H1 (cell line): ENCODE results near the gene CLN6. TPM values are rescaled to one million over a fixed set of nuclear protein-coding genes. Genes with fewer than 3 reads are reported as not detected.

Experiments
- CTCF ChIA-PET: fragments of 300-600 bp; sonication (Branson Sonifier 250); formaldehyde crosslinking; loops from one replicate; lab custom pipeline; 2021; ENCODE audit not compliant: partially characterized antibody; lab: Charles Lee
- POLR2A ChIA-PET: fragments of 300-600 bp; sonication (Branson Sonifier 250); formaldehyde crosslinking; loops from one replicate; lab custom pipeline; 2021; ENCODE audit warnings: inconsistent platforms; ENCODE audit not compliant: partially characterized antibody; lab: Charles Lee
- DNase-seq, 2 experiments: peaks; one replicate each; pipeline versions ENCODE4 v3.0.0 to v3.0.0-alpha.2; 2010 to 2022; ENCODE audit warnings: low spot score in 2 of 2, low read depth in 1 of 2, mixed read lengths in 1 of 2
- FAIRE-seq: peaks from 2 replicates; lab custom pipeline; 2011; peaks lifted over from hg19 to GRCh38; lab: Jason Lieb, UNC
- H2AFZ ChIP-seq: 2 replicates; pipeline ENCODE4 v1.8.1; 2012; ENCODE audit warnings: low read length, inconsistent platforms
- H2AK5ac ChIP-seq: 2 replicates; pipeline ENCODE4 v1.6.1; 2013; ENCODE audit warnings: low read depth, low read length
- H2BK120ac ChIP-seq: replicated peaks from 2 replicates; pipeline ENCODE3; 2013; ENCODE audit warnings: low read depth, low read length, inconsistent platforms
- H2BK12ac ChIP-seq: 2 replicates; pipeline ENCODE4 v1.6.1; 2013; ENCODE audit warnings: low read depth, low read length
- H2BK15ac ChIP-seq: 2 replicates; pipeline ENCODE4 v1.6.1; 2013; ENCODE audit warnings: low read length
- H2BK20ac ChIP-seq: 2 replicates; pipeline ENCODE4 v1.6.1; 2013; ENCODE audit warnings: low read length
- H2BK5ac ChIP-seq: 2 replicates; pipeline ENCODE4 v1.6.1; 2013; ENCODE audit warnings: low read depth, low read length
- H3K14ac ChIP-seq: 2 replicates; pipeline ENCODE4 v1.6.1; 2013; ENCODE audit warnings: inconsistent platforms; ENCODE audit not compliant: insufficient read length
- H3K18ac ChIP-seq: 2 replicates; pipeline ENCODE4 v1.6.1; 2013; ENCODE audit warnings: low read length; ENCODE audit errors: extremely low read depth
- H3K23ac ChIP-seq: 2 replicates; pipeline ENCODE4 v1.6.1; 2013; ENCODE audit warnings: inconsistent platforms; ENCODE audit not compliant: insufficient read length
- H3K23me2 ChIP-seq: 2 replicates; pipeline ENCODE4 v1.6.1; 2013; ENCODE audit warnings: low read depth, low read length
- H3K27ac ChIP-seq: 2 replicates; pipeline ENCODE4 v1.6.1; 2011; ENCODE audit warnings: low read depth, low read length, inconsistent platforms
- H3K27me3 ChIP-seq, 4 experiments: replicated peaks in 1 of 4; 1 replicate in 1 of 4; 2 replicates in 3 of 4; pipeline versions ENCODE4 v1.6.1 to v1.8.1; 2011 to 2013; ENCODE audit warnings: low read length in 3 of 4, mild to moderate bottlenecking in 3 of 4, inconsistent platforms in 2 of 4, mixed read lengths in 2 of 4, moderate library complexity in 1 of 4; ENCODE audit not compliant: control insufficient read depth in 3 of 4, insufficient read depth in 3 of 4; ENCODE audit errors: extremely low read depth in 1 of 4
- H3K36me3 ChIP-seq, 4 experiments: 2 replicates each; pipeline versions ENCODE4 v1.6.1 to v1.8.1; 2011 to 2013; ENCODE audit warnings: mild to moderate bottlenecking in 4 of 4, low read length in 3 of 4, moderate library complexity in 2 of 4, control low read depth in 1 of 4, inconsistent platforms in 1 of 4; ENCODE audit not compliant: insufficient read depth in 4 of 4, control insufficient read depth in 2 of 4
- H3K4ac ChIP-seq: replicated peaks from 2 replicates; pipeline ENCODE3; 2013; ENCODE audit warnings: low read length, low read depth, mixed read lengths, inconsistent platforms; ENCODE audit not compliant: insufficient read length
- H3K4me1 ChIP-seq, 4 experiments: replicated peaks in 1 of 4; 1 replicate in 1 of 4; 2 replicates in 3 of 4; pipeline versions ENCODE4 v1.6.1 to v1.8.1; 2011 to 2013; ENCODE audit warnings: low read length in 3 of 4, inconsistent platforms in 2 of 4, mixed read lengths in 1 of 4; ENCODE audit not compliant: insufficient read depth in 4 of 4, control insufficient read depth in 3 of 4
- H3K4me2 ChIP-seq, 2 experiments: 2 replicates each; pipeline versions ENCODE4 v1.6.1 to v1.8.1; 2011 to 2013; ENCODE audit warnings: low read depth in 2 of 2, low read length in 2 of 2, control low read depth in 1 of 2, inconsistent platforms in 1 of 2, mild to moderate bottlenecking in 1 of 2; ENCODE audit not compliant: insufficient read depth in 1 of 2
- H3K4me3 ChIP-seq, 4 experiments: fragments of 200-600, 300-600 bp in 1 of 4; sonication (generic), shearing (Covaris generic), sonication (Bioruptor Twin) in 1 of 4; 2 replicates each; pipeline versions ENCODE4 v1.5.1 to v1.8.1; 2011 to 2016; ENCODE audit warnings: low read length in 4 of 4, low read depth in 3 of 4, control low read depth in 2 of 4, inconsistent platforms in 2 of 4, mild to moderate bottlenecking in 2 of 4, mixed read lengths in 1 of 4, moderate library complexity in 1 of 4; ENCODE audit not compliant: insufficient read depth in 2 of 4; ENCODE audit errors: extremely low read depth in 1 of 4
- H3K56ac ChIP-seq: replicated peaks from 2 replicates; pipeline ENCODE3; 2013; ENCODE audit warnings: low read depth, mild to moderate bottlenecking, mixed read lengths, low read length, inconsistent platforms; ENCODE audit not compliant: insufficient read length
- H3K79me1 ChIP-seq: 2 replicates; pipeline ENCODE4 v1.6.1; 2013; ENCODE audit warnings: low read depth, low read length, control low read depth
- H3K79me2 ChIP-seq, 2 experiments: 2 replicates each; pipeline versions ENCODE4 v1.6.1 to v1.8.1; 2012 to 2013; ENCODE audit warnings: low read length in 2 of 2, mild to moderate bottlenecking in 2 of 2, inconsistent platforms in 1 of 2; ENCODE audit not compliant: insufficient read depth in 2 of 2, control insufficient read depth in 1 of 2
- H3K9ac ChIP-seq, 4 experiments: replicated peaks in 1 of 4; 1 replicate in 1 of 4; 2 replicates in 3 of 4; pipeline versions ENCODE4 v1.6.1 to v1.8.1; 2011 to 2013; ENCODE audit warnings: low read depth in 3 of 4, low read length in 3 of 4, control low read depth in 2 of 4, mild to moderate bottlenecking in 2 of 4, moderate library complexity in 2 of 4, inconsistent platforms in 1 of 4; ENCODE audit errors: extremely low read depth in 1 of 4
- H3K9me3 ChIP-seq, 2 experiments: 2 replicates each; pipeline versions ENCODE4 v1.6.1 to v1.8.1; 2012 to 2013; ENCODE audit warnings: mild to moderate bottlenecking in 2 of 2, moderate library complexity in 2 of 2, control low read depth in 1 of 2, inconsistent platforms in 1 of 2, low read depth in 1 of 2, low read length in 1 of 2, mixed read lengths in 1 of 2; ENCODE audit not compliant: insufficient read depth in 2 of 2
- H4K20me1 ChIP-seq, 2 experiments: replicated peaks in 1 of 2; 2 replicates each; pipeline versions ENCODE3 to v1.8.1; 2011 to 2013; ENCODE audit warnings: inconsistent platforms in 2 of 2, low read length in 2 of 2, mild to moderate bottlenecking in 1 of 2; ENCODE audit not compliant: insufficient read depth in 2 of 2, control insufficient read depth in 1 of 2
- H4K5ac ChIP-seq: 2 replicates; pipeline ENCODE4 v1.6.1; 2013; ENCODE audit warnings: low read length, low read depth, mixed read lengths, inconsistent platforms; ENCODE audit not compliant: insufficient read length
- H4K8ac ChIP-seq: 2 replicates; pipeline ENCODE4 v1.8.0; 2013; ENCODE audit warnings: mild to moderate bottlenecking, moderate library complexity, low read length, inconsistent platforms; ENCODE audit not compliant: insufficient read depth; ENCODE audit errors: extremely low read depth
- H4K91ac ChIP-seq: replicated peaks from 2 replicates; pipeline ENCODE3; 2013; ENCODE audit warnings: low read length, mixed read lengths, inconsistent platforms; ENCODE audit not compliant: insufficient read length
- CEBPB ChIP-seq: IDR thresholded peaks from 2 replicates; pipeline ENCODE4 v1.6.1; 2012; ENCODE audit warnings: low read depth, low read length
- CHD2 ChIP-seq: IDR thresholded peaks from 2 replicates; pipeline ENCODE4 v1.6.1; 2012; ENCODE audit warnings: low read length, improper control_type of control experiment
- CTBP2 ChIP-seq: IDR thresholded peaks from 2 replicates; pipeline ENCODE4 v1.7.0; 2011; ENCODE audit warnings: borderline replicate concordance, mild to moderate bottlenecking, moderate library complexity, mixed read lengths, low read length; ENCODE audit not compliant: insufficient read depth, insufficient read length
- EGR1 ChIP-seq: IDR thresholded peaks from 2 replicates; pipeline ENCODE4 v1.6.1; 2011; ENCODE audit warnings: low read depth, low read length, borderline replicate concordance
- KDM4A ChIP-seq: IDR thresholded peaks from one replicate; pipeline ENCODE4 v1.7.1; 2012; ENCODE audit warnings: low read depth, mild to moderate bottlenecking, moderate library complexity, low read length, inconsistent platforms; ENCODE audit not compliant: severe bottlenecking
- PHF8 ChIP-seq: fragments of 200-600 bp; sonication (generic); conservative IDR thresholded peaks from 2 replicates; pipeline ENCODE4 v1.7.1; 2012; ENCODE audit warnings: low read depth, mild to moderate bottlenecking, inconsistent platforms, low read length, moderate library complexity
- POLR2A ChIP-seq, 2 experiments: IDR thresholded peaks; 1 replicate in 1 of 2; 2 replicates in 1 of 2; pipeline ENCODE4 v1.6.1; 2011; ENCODE audit warnings: low read depth in 2 of 2, low read length in 2 of 2, mild to moderate bottlenecking in 2 of 2; ENCODE audit errors: control extremely low read depth in 1 of 2
- POU5F1 ChIP-seq: IDR thresholded peaks from 2 replicates; pipeline ENCODE4 v1.6.1; 2011; ENCODE audit warnings: low read depth, mild to moderate bottlenecking, low read length, moderate library complexity
- RBBP5 ChIP-seq: IDR thresholded peaks from 2 replicates; pipeline ENCODE4 v1.7.1; 2012; ENCODE audit warnings: low read depth, mild to moderate bottlenecking, inconsistent platforms, low read length, moderate library complexity, borderline replicate concordance
- RNF2 ChIP-seq: fragments of 200-900, 300-1000 bp; sonication (generic); IDR thresholded peaks from 2 replicates; pipeline ENCODE4 v1.7.1; 2016; ENCODE audit warnings: borderline replicate concordance, low read depth, mild to moderate bottlenecking, antibody characterized with exemption, low read length; ENCODE audit not compliant: poor library complexity, severe bottlenecking; ENCODE audit errors: missing control alignments
- TCF12 ChIP-seq: IDR thresholded peaks from 2 replicates; pipeline ENCODE4 v1.6.1; 2011; ENCODE audit warnings: low read depth, mild to moderate bottlenecking, low read length
- WGBS, 2 experiments: shearing (Covaris generic) in 1 of 2; methylation state at CpG; one replicate each; pipeline versions ENCODE4 v1.1.6 to v1.1.7; 2013 to 2015; ENCODE audit warnings: low lambda C conversion rate in 2 of 2, mixed read lengths in 2 of 2, inconsistent platforms in 1 of 2, low coverage in 1 of 2, missing lambda C conversion rate in 1 of 2; ENCODE audit not compliant: insufficient replicate concordance in 2 of 2, insufficient coverage in 1 of 2, insufficient read length in 1 of 2; ENCODE audit errors: extremely low coverage in 1 of 2, missing lambda C conversion rate in 1 of 2; 5-methylcytosine and 5-hydroxymethylcytosine counted together
- polyA plus RNA-seq, 7 experiments: library from polyadenylated mRNA; depleted of rRNA in 3 of 7; stranded (reverse) in 5 of 7; unstranded in 2 of 7; fragments of >200 nt in 5 of 7; fragments of 200-250 nt in 2 of 7; gene quantifications; 1 replicate in 5 of 7; 2 replicates in 1 of 7; 4 replicates in 1 of 7; pipeline versions ENCODE4 v1.2.1 to v1.2.3, GENCODE V29; 2011 to 2013; ENCODE audit warnings: missing spikeins in 2 of 7, mixed read lengths in 2 of 7
- total RNA-seq: library from RNA; stranded (reverse); fragmentation: NEBNext Ultra II Directional; extraction: Animal tissue kit (Norgen Biotek cat#: 25700); gene quantifications from 2 replicates; pipeline ENCODE4 v1.2.1, GENCODE V29; 2021

Gene CLN6
- total and polyA plus RNA-seq, 2 of the 8 experiments (the other 6 are each of a cell fraction or from before 2014, with no cell fraction given): 60.0 to 137 TPM

DNA sequence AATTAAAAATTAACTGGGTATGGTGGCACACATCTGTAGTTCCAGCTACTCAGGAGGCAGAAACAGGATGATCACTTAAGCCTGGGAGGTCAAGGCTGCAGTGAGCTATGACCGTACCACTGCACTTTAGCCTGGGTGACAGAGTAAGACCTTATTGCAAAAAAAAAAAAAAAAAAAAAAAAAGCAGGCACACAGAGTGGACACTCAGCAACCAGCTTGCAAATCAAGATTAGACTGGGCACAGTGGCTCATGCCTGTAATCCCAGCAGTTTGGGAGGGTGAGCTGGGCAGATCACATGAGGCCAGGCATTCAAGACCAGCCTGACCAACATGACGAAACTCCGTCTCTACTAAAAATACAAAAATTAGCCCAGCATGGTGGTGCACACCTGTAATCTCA is 5.4 kb downstream of the CLN6 start:
- CTCF ChIA-PET: interaction anchor here (0.7 to 2.1 kb wide), 3 partner anchors 13 to 338 kb away, joined by 3 to 7 read pairs (median 3); no protein-coding TSS in a partner anchor
- Histone ChIP-seq H2AK5ac (no peak overlapping the region), H3K9me3 (peaks cover 0 to 15% of the 10 kb centered on the region in 2 experiments; a peak in 2 of 4 replicates), H2BK5ac (no peak overlapping the region), H3K9ac (no peak overlapping the region), H3K79me2 (peaks cover 33 to 77% of the 10 kb centered on the region in 2 experiments), H3K4me3 (no peak overlapping the region), H3K27me3 (no peaks in the 10 kb centered on the region), H3K4me1 (peaks cover 6 to 9% (median 7%) of the 10 kb centered on the region in 4 experiments), H4K20me1 (peaks cover 4 to 13% of the 10 kb centered on the region in 2 experiments), H3K4me2 (no peak overlapping the region), H3K23me2 (peaks cover 8% of the 10 kb centered on the region; the same call in 1 of the 2 replicates), H3K14ac (no peak overlapping the region), H4K8ac (no peak overlapping the region), H2BK20ac (no peak overlapping the region), H3K36me3 (peaks cover 0 to 16% (median 7%) of the 10 kb centered on the region in 4 experiments; a peak in 4 of 8 replicates), H3K23ac (no peak overlapping the region), H2BK12ac (no peak overlapping the region), H3K56ac (no peak overlapping the region), H3K18ac (no peak overlapping the region), H2BK15ac (no peak overlapping the region), H4K91ac (no peak overlapping the region), H4K5ac (no peak overlapping the region), H2BK120ac (no peak overlapping the region), H3K4ac (no peak overlapping the region), H3K79me1 (peaks cover 37% of the 10 kb centered on the region), H3K27ac (no peak overlapping the region), H2AFZ (no peak overlapping the region)
- no peak for DNase-seq
- FAIRE-seq: no peak
- 42% methylated on average over 2 of the region's 3 CpGs; no CpG with 5 or more reads in 1 of the 2 experiments for WGBS, 2 experiments
- POLR2A ChIA-PET: interaction anchor here (1.4 to 2.3 kb wide), 4 partner anchors 10 to 117 kb away, joined by 3 to 11 read pairs (median 6); no protein-coding TSS in a partner anchor
- TF ChIP-seq EGR1: no peak
- no peak for TF ChIP-seq POU5F1
- TF ChIP-seq CEBPB: no peak
- no peak for TF ChIP-seq RNF2
- TF ChIP-seq KDM4A: no peak
- no peak for TF ChIP-seq RBBP5
- TF ChIP-seq CTBP2: no peak
- no peak for TF ChIP-seq TCF12
- no peak for TF ChIP-seq CHD2
- no peak for TF ChIP-seq PHF8
- no peak for TF ChIP-seq POLR2A (IDR thresholded peaks at IDR 0.05; ENCODE audit: control extremely low read depth in 1 of 2, low read depth in 2 of 2, low read length in 2 of 2)
